Retinal pigment epithelial cell (primary cell): ENCODE data around the gene SRBD1.

Experiments used
- DNase-seq: peaks from one replicate; pipeline ENCODE4 v3.0.0-alpha.2; 2010; ENCODE audit warnings: low read depth
- H3K4me3 ChIP-seq: 2 replicates; pipeline ENCODE4 v1.5.1; 2011; ENCODE audit warnings: mild to moderate bottlenecking, low read length, control low read depth, moderate library complexity
- CTCF ChIP-seq: conservative IDR thresholded peaks from 2 replicates; pipeline ENCODE4 v1.5.1; 2011; ENCODE audit warnings: low read depth, low read length, control low read depth, inconsistent platforms

Gene SRBD1

GRCh38 chr2:45412754-45413379 lies 198.2 kb downstream of the SRBD1 start:
- no peak overlapping the region for H3K4me3 ChIP-seq
- no peak for TF ChIP-seq CTCF
- DNase-seq: no peak

- no peak for TF ChIP-seq CTCF
- no peak overlapping the region for H3K4me3 ChIP-seq
- no peak for DNase-seq
Measured at GRCh38 chr2:45409677-45410076, 201.4 kb downstream of the SRBD1 start.

GRCh38 chr2:45406621-45407020 lies 204.4 kb downstream of the SRBD1 start:
- no peak for DNase-seq

GRCh38 chr2:45404807-45405297 lies 206.2 kb downstream of the SRBD1 start:
- TF ChIP-seq CTCF: no peak
- no peak for DNase-seq

More at GRCh38 chr2:45406621-45407020, 204.4 kb downstream of the SRBD1 start:
- TF ChIP-seq CTCF: no peak
- H3K4me3 ChIP-seq: no peak overlapping the region

GRCh38 chr2:45403036-45403435 lies 208.0 kb downstream of the SRBD1 start:
- DNase-seq: no peak
- H3K4me3 ChIP-seq: no peak overlapping the region
- no peak for TF ChIP-seq CTCF

More at GRCh38 chr2:45404807-45405297, 206.2 kb downstream of the SRBD1 start:
- H3K4me3 ChIP-seq: no peak overlapping the region

GRCh38 chr2:45401431-45401922 lies 209.6 kb downstream of the SRBD1 start:
- no peak for TF ChIP-seq CTCF
- no peak for DNase-seq
- H3K4me3 ChIP-seq: no peak overlapping the region

- DNase-seq: no peak
- no peak for TF ChIP-seq CTCF
- H3K4me3 ChIP-seq: no peak overlapping the region
Measured at GRCh38 chr2:45399040-45399784, 211.9 kb downstream of the SRBD1 start.
